ENCODE results near the gene PRKCD. TPM values are rescaled to one million over a fixed set of nuclear protein-coding genes. Genes with fewer than 3 reads are reported as not detected.

The PRKCD gene
- total RNA-seq, 1 donor from 2014 or later = 103 TPM

DNA sequence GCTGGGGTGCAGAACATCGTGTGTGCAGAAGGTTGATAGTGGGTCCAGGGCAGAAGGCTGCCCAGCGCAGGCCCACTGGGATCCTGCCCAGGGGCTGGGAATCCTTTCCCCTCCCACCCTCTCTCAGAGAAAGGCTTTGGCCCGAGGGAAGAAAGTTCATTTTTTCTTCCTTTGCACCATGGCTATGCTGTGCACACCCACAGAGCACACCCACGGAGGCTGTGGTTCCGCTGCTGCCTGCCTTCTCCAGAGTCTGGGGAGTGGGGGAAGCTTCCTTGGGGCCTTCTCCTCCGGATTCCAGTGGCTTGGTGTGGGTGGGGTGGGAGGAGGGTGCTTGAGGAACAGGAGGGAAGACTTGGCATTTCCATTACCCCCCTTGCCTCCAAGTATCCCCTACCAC lies 7.0 kb upstream of the PRKCD start:
- H3K36me3 ChIP-seq = no peaks in the 10 kb centered on the region
- DNase-seq = peak; percentile 50
- no peak for ATAC-seq
- H3K27me3 ChIP-seq (ENCODE audit: low read depth) = peaks cover 11% of the 10 kb centered on the region
- H3K27ac ChIP-seq = no peak overlapping the region
- TF ChIP-seq, protein P1, sequence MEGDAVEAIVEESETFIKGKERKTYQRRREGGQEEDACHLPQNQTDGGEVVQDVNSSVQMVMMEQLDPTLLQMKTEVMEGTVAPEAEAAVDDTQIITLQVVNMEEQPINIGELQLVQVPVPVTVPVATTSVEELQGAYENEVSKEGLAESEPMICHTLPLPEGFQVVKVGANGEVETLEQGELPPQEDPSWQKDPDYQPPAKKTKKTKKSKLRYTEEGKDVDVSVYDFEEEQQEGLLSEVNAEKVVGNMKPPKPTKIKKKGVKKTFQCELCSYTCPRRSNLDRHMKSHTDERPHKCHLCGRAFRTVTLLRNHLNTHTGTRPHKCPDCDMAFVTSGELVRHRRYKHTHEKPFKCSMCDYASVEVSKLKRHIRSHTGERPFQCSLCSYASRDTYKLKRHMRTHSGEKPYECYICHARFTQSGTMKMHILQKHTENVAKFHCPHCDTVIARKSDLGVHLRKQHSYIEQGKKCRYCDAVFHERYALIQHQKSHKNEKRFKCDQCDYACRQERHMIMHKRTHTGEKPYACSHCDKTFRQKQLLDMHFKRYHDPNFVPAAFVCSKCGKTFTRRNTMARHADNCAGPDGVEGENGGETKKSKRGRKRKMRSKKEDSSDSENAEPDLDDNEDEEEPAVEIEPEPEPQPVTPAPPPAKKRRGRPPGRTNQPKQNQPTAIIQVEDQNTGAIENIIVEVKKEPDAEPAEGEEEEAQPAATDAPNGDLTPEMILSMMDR (IDR thresholded peaks at IDR 0.05) = no peak
- H3K4me1 ChIP-seq = peaks cover 74% of the 10 kb centered on the region
- no peaks in the 10 kb centered on the region for H3K9me3 ChIP-seq
- no peak overlapping the region for H3K4me3 ChIP-seq
- intact Hi-C loops (cut with DNase I) = no loop called here

DNA sequence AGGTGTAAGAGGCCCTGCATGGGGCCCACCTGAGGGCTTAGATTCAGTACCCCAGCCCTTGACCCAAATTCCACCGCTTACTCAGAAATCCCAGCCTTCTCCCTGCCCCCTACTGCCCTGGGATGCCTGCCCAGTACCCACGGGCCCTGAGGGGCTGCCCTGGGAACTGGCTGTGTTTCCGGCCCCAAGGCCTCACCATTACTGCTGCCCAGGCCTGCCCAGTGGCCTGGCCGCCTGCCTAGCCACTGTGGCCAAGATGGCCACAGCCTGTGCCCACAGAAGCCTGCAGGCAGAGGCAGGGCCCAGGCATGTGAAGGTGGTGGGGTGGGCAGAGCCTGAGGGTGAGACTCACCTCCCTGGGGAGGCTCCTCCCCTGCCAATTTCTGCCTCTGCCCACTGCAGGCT lies 6.1 kb upstream of the PRKCD start:
- TF ChIP-seq, protein P1 (IDR thresholded peaks at IDR 0.05) = no peak
- Histone ChIP-seq H3K9me3 (no peaks in the 10 kb centered on the region), H3K4me1 (peaks cover 75% of the 10 kb centered on the region), H3K36me3 (no peaks in the 10 kb centered on the region), H3K27ac (peak overlapping the region; percentile 73), H3K4me3 (no peak overlapping the region), H3K27me3 (ENCODE audit: low read depth) (peaks cover 11% of the 10 kb centered on the region)
- DNase-seq (peak; percentile 71), ATAC-seq (peak; percentile 34 to 42)
- intact Hi-C loops (cut with DNase I) = no loop called here

DNA sequence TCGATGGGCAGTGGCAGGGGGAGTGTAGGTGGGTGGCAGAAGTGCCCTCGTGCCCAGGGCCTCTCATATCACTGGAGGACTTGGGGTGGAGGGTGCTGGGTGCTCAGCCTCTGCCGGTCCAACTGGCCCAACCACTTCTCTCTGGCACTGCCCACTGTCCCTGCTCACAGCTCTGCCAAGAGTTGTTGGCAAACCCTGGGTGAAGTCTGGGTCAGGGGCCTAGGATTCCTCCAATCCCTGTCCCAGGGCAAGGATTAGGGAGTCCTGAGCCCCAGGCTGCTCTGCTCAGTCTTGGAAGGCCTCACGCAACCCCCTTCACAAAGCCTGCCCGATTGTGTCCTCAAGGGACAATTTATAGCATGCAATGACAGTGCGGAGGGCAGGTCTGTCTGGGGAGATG lies 5.2 kb upstream of the PRKCD start:
- DNase-seq (peak; percentile 92), ATAC-seq (peak; percentile 81 to 87)
- Histone ChIP-seq H3K27ac (peak overlapping the region; percentile 73), H3K36me3 (no peaks in the 10 kb centered on the region), H3K4me3 (no peak overlapping the region), H3K27me3 (ENCODE audit: low read depth) (peaks cover 11% of the 10 kb centered on the region), H3K9me3 (no peaks in the 10 kb centered on the region), H3K4me1 (peaks cover 72% of the 10 kb centered on the region)
- TF ChIP-seq, protein P1 (IDR thresholded peaks at IDR 0.05) = no peak
- intact Hi-C loops (cut with DNase I) = no loop called here

DNA sequence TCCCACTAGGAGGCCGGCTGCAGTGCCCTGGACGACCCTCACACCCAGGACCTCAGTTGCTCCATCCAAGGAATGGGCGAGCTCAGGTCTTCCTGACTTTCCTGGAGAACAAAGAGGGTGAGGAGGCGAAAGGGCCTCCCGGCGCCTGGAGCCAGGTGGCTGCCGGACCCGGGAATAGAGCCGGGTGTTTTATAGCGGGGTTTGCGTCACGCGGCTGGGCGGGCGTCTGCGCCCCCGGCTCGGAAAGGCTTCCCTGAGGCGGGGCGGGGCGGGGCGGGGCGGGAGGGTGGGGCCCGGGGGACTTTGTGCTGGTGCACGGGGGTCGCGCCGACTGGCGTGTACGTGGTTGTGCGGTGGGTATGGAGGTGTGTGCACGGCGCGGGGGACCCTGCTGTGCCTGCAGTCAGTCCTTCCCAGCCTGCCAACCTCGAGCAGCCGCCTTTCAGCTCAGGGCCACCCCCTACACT lies 4.6 kb upstream of the PRKCD start:
- intact Hi-C loops (cut with DNase I) = no loop called here
- TF ChIP-seq, protein P1 (IDR thresholded peaks at IDR 0.05) = no peak
- DNase-seq (peak; percentile 78), ATAC-seq (peak; percentile 6 to 20)
- Histone ChIP-seq H3K4me3 (peak overlapping the region; percentile 14), H3K9me3 (no peaks in the 10 kb centered on the region), H3K27me3 (ENCODE audit: low read depth) (peaks cover 11% of the 10 kb centered on the region), H3K27ac (peak overlapping the region; percentile 71), H3K36me3 (no peaks in the 10 kb centered on the region), H3K4me1 (peaks cover 65% of the 10 kb centered on the region)

DNA sequence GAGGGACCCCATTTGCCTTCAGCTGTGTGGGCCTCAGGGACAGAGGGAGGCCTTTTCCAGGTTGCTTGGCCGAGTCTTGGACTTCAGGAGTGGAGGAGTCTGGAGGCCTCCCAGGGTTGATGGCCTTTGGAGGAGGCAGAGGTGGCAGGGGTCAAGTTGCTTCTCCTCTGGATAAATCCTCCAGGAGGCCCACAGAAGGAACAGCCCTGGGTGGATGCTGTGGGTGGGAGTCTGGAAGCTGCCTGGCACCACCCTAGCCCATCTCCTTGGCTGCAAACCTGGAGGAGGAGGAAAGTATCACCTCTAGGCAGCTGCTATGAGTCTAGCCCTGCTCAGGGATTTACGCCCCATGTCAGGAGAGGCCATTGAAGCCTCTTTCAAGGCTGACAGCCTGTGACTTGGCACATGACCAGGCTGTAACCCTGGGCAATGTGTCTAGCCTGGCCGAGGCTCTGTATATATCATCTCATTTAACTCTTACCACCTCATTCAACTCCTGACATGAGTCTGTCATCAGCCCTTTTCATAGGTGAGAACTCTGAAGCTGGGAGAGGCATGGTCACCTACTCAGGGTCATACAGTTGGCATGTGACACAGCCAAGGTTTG lies 2.9 kb upstream of the PRKCD start:
- H3K9me3 ChIP-seq = no peaks in the 10 kb centered on the region
- no peaks in the 10 kb centered on the region for H3K36me3 ChIP-seq
- H3K4me3 ChIP-seq = no peak overlapping the region
- DNase-seq (no peak), ATAC-seq (no peak)
- H3K27me3 ChIP-seq (ENCODE audit: low read depth) = peaks cover 11% of the 10 kb centered on the region
- peaks cover 56% of the 10 kb centered on the region for H3K4me1 ChIP-seq
- H3K27ac ChIP-seq = peak overlapping the region; percentile 28
- intact Hi-C loops (cut with DNase I) = no loop called here
- TF ChIP-seq, protein P1 (IDR thresholded peaks at IDR 0.05) = no peak

All from lower lobe of right lung (tissue), 2 donors.